ENCODE results near the gene CARMIL1.
"Not testable (repeated sequence)": the region's sequence is repeated elsewhere in the genome, so short reads cannot be mapped to it uniquely, and the experiment has no call there.

CARMIL1 gene

GRCh38 chr6:25297823-25298522 is 18.8 kb downstream of the CARMIL1 start:
- TF ChIP-seq CTCF (IDR thresholded peaks at IDR 0.05; ENCODE audit: low read depth, low read length) = no peak
- no peak overlapping the region for H3K4me3 ChIP-seq (ENCODE audit: low read depth, low read length)

- H3K4me3 ChIP-seq (ENCODE audit: low read depth, low read length) = not testable (repeated sequence)
These were observed 19.3 kb downstream of the CARMIL1 start for GRCh38 chr6:25298523-25298865.

GRCh38 chr6:25301362-25301761 is 22.2 kb downstream of the CARMIL1 start:
- TF ChIP-seq CTCF (IDR thresholded peaks at IDR 0.05; ENCODE audit: low read depth, low read length) = no peak
- H3K4me3 ChIP-seq (ENCODE audit: low read depth, low read length) = no peak overlapping the region

DNA sequence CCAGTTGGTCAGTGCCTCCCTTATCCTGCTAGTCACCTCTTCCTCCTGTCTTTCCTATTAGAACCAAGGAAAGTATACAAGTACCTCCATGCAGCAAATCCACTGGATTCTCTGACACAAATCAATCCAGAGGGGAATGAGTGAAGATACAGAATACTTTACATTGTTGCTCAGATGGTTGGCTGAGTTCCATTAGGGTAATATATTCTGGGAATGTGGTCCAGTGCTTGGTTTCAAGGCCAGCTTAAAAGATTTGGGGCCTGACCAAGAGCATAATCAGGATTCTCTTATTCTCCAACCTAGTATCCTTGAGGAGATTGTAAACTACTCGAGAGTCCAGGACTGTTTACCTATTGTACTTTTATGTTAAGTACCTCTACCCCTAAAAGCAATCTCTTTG is 23.0 kb downstream of the CARMIL1 start:
- H3K4me3 ChIP-seq (ENCODE audit: low read depth, low read length) = no peak overlapping the region
- no peak for TF ChIP-seq CTCF (IDR thresholded peaks at IDR 0.05; ENCODE audit: low read depth, low read length)

GRCh38 chr6:25302677-25303128 is 23.5 kb downstream of the CARMIL1 start:
- no peak overlapping the region for H3K4me3 ChIP-seq (ENCODE audit: low read depth, low read length)

DNA sequence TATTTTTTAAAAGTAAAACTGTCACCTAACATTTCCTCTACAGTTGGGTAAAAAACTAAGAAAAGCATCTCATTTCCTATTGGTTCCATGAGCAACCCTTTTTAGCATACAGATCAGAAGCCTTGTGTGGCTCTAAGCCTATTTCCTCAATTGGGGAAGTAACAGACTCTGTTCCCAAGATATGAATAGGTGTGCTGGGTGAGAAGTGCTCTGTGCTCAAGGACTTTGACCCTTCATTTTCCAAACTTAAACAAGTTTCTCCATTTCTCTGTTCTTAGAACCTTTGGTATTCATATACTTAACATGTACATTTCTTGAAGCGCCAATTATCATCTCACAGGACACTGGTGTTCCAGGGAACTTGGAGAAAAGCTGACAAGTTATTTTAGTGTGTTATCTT is 24.1 kb downstream of the CARMIL1 start:
- no peak overlapping the region for H3K4me3 ChIP-seq (ENCODE audit: low read depth, low read length)
- no peak for TF ChIP-seq CTCF (IDR thresholded peaks at IDR 0.05; ENCODE audit: low read depth, low read length)

More at GRCh38 chr6:25302677-25303128, 23.5 kb downstream of the CARMIL1 start:
- TF ChIP-seq CTCF (IDR thresholded peaks at IDR 0.05; ENCODE audit: low read depth, low read length) = no peak

DNA sequence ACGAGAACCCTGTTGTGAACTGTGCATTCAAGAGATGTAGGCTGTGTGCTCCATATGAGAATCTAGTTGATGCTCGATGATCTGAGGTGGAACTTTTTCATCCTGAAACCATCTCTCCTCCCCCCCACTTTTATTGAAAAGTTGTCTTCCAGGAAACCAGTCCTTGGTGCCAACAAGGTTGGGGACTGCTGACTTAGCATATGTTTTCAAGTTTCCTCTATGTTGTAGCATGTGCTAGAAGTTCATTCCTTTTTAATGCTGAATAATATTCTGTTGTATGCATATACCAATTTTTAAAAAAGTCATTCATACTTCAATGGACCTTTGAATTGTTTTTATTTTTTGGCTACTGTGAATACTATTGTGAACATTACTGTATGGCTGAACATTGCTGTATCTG is 27.2 kb downstream of the CARMIL1 start:
- no peak overlapping the region for H3K4me3 ChIP-seq (ENCODE audit: low read depth, low read length)
- TF ChIP-seq CTCF (IDR thresholded peaks at IDR 0.05; ENCODE audit: low read depth, low read length) = no peak

All from WI38 (cell line).